HG03457 (cell line): Measurements from ENCODE around the gene RNF17.
"Not testable (repeated sequence)": the region's sequence is repeated elsewhere in the genome, so short reads cannot be mapped to it uniquely, and the experiment has no call there.

Experiments
- ATAC-seq: cut with Tn5 transposase; IDR thresholded peaks from one replicate; pipeline ENCODE4 v1.9.1; 2021; ENCODE audit warnings: moderate number of reproducible peaks; ENCODE audit not compliant: unreplicated experiment

RNF17 gene

GRCh38 chr13:24742294-24742693 lies 21.7 kb upstream of the RNF17 start:
- ATAC-seq, result no peak

- no peak for ATAC-seq
These were observed 21.0 kb upstream of the RNF17 start for GRCh38 chr13:24742977-24743376.

GRCh38 chr13:24744247-24744646 lies 19.7 kb upstream of the RNF17 start:
- ATAC-seq, result no peak

GRCh38 chr13:24745516-24745860 lies 18.5 kb upstream of the RNF17 start:
- ATAC-seq, result no peak

GRCh38 chr13:24745861-24746617 lies 17.9 kb upstream of the RNF17 start:
- no peak for ATAC-seq

GRCh38 chr13:24746618-24747247 lies 17.2 kb upstream of the RNF17 start:
- no peak for ATAC-seq

- ATAC-seq, result no peak
These were observed 16.5 kb upstream of the RNF17 start for GRCh38 chr13:24747248-24748060.

- ATAC-seq, result no peak
These were observed 15.9 kb upstream of the RNF17 start for GRCh38 chr13:24748061-24748400.

- ATAC-seq, result no peak
These were observed 4.8 kb upstream of the RNF17 start for GRCh38 chr13:24759197-24759596.

- no peak for ATAC-seq
These were observed 284 bp downstream of the RNF17 start for GRCh38 chr13:24764276-24764630.

GRCh38 chr13:24777171-24777570 lies 13.2 kb downstream of the RNF17 start:
- ATAC-seq, result no peak

GRCh38 chr13:24784319-24784718 lies 20.4 kb downstream of the RNF17 start:
- no peak for ATAC-seq

GRCh38 chr13:24788538-24788937 lies 24.6 kb downstream of the RNF17 start:
- no peak for ATAC-seq

GRCh38 chr13:24802074-24802473 lies 38.1 kb downstream of the RNF17 start:
- no peak for ATAC-seq

GRCh38 chr13:24821207-24821606 lies 57.2 kb downstream of the RNF17 start:
- ATAC-seq, result no peak

GRCh38 chr13:24822640-24823039 lies 58.7 kb downstream of the RNF17 start:
- ATAC-seq, result no peak

- not testable (repeated sequence) for ATAC-seq
These were observed 59.2 kb downstream of the RNF17 start for GRCh38 chr13:24823122-24823710.

- no peak for ATAC-seq
These were observed 63.8 kb downstream of the RNF17 start for GRCh38 chr13:24827799-24828198.

- no peak for ATAC-seq
These were observed 71.0 kb downstream of the RNF17 start for GRCh38 chr13:24834902-24835510.

- not testable (repeated sequence) for ATAC-seq
These were observed 73.6 kb downstream of the RNF17 start for GRCh38 chr13:24837528-24837927.

GRCh38 chr13:24842549-24843274 lies 78.7 kb downstream of the RNF17 start:
- ATAC-seq, result no peak
